K562 (cell line): Measurements from ENCODE around the gene SAPCD1. TPM values are rescaled to one million over a fixed set of nuclear protein-coding genes. Genes with fewer than 3 reads are reported as not detected.

Experiments
- FOXA1 ChIP-seq: fragments of 450-650 bp; IDR thresholded peaks from 2 replicates; pipeline ENCODE4 v1.6.1; 2016; ENCODE audit warnings: mild to moderate bottlenecking, borderline replicate concordance
- FOXJ2 ChIP-seq: fragments of 200-800 bp; sonication (Bioruptor generic); IDR thresholded peaks from 2 replicates; pipeline ENCODE4 v1.6.1; 2016; ENCODE audit warnings: missing genetic modification characterization, missing compliant biosample characterization
- HNRNPL ChIP-seq: fragments of 200-400 bp; formaldehyde crosslinking; IDR thresholded peaks from 2 replicates; pipeline ENCODE4 v1.6.1; 2017; ENCODE audit warnings: low read depth, mild to moderate bottlenecking, low read length
- ILF3 ChIP-seq: fragments of 450-650 bp; IDR thresholded peaks from 2 replicates; pipeline ENCODE4 v1.6.1; 2018; ENCODE audit warnings: antibody characterized with exemption, mild to moderate bottlenecking, moderate library complexity, borderline replicate concordance
- MNT ChIP-seq, 2 experiments: fragments of 450-650 bp; conservative IDR thresholded peaks; 2 replicates each; pipeline ENCODE4 v1.6.1; 2017; ENCODE audit warnings: mild to moderate bottlenecking in 2 of 2, moderate library complexity in 2 of 2
- SMARCC2 ChIP-seq: fragments of 450-650 bp; IDR thresholded peaks from 2 replicates; pipeline ENCODE4 v1.6.1; 2017; ENCODE audit warnings: antibody characterized with exemption, moderate library complexity, mild to moderate bottlenecking, low read depth
- THAP12 ChIP-seq: fragments of 250-450 bp; sonication (Bioruptor Pico); IDR thresholded peaks from 2 replicates; pipeline ENCODE4 v1.9.0; 2021; ENCODE audit warnings: mild to moderate bottlenecking, inconsistent platforms
- ZBTB9 ChIP-seq: fragments of 450-650 bp; formaldehyde crosslinking; IDR thresholded peaks from 2 replicates; pipeline ENCODE4 v1.4.0; 2020; ENCODE audit warnings: mild to moderate bottlenecking, moderate library complexity
- ZNF318 ChIP-seq, 2 experiments: fragments of 450-650 bp; IDR thresholded peaks; 2 replicates each; pipeline ENCODE4 v1.6.1; 2016; ENCODE audit warnings: mild to moderate bottlenecking in 2 of 2, borderline replicate concordance in 1 of 2, low read depth in 1 of 2, moderate library complexity in 1 of 2
- ZNF354B ChIP-seq: fragments of 250-450 bp; sonication (Bioruptor Pico); IDR thresholded peaks from 2 replicates; pipeline ENCODE4 v1.4.0; 2020
- polyA plus RNA-seq, 8 experiments: library from polyadenylated mRNA; depleted of rRNA in 4 of 8; stranded (reverse) in 5 of 8; unstranded in 3 of 8; fragments of >200 nt; fragmentation: Nextera tagmentation in 2 of 8; fragmentation: Illumina TruSeq in 1 of 8; extraction: Ambion mirVana in 2 of 8; extraction: Trizol in 1 of 8; gene quantifications; 2 replicates each; pipeline versions ENCODE4 v1.2.1 to v1.2.3, GENCODE V29; 2011 to 2014; ENCODE audit warnings: inconsistent platforms in 1 of 8, missing spikeins in 1 of 8
- total RNA-seq, 7 experiments: library from RNA; depleted of rRNA in 6 of 7; stranded (reverse); fragments of >200 nt in 6 of 7; fragmentation: Illumina TruSeq in 2 of 7; extraction: Trizol in 2 of 7; gene quantifications; 2 replicates each; pipeline versions ENCODE4 v1.2.1 to v1.2.3, GENCODE V29; 2011 to 2021; ENCODE audit warnings: low replicate concordance in 1 of 7

The SAPCD1 gene
- total and polyA plus RNA-seq, 9 of the 15 experiments (the other 6 are each of a cell fraction or from before 2014, with no cell fraction given) = 2.6 to 30.2 (median 7.4) TPM

GRCh38 chr6:31775633-31776484 is 13.4 kb downstream of the SAPCD1 start (continued):
- TF ChIP-seq THAP12 (CRISPR knock-in tag) = no peak
- no peak for TF ChIP-seq SMARCC2
- TF ChIP-seq ZBTB9 (CRISPR knock-in tag) = no peak
- no peak for TF ChIP-seq ILF3
- TF ChIP-seq FOXA1 = no peak
- TF ChIP-seq ZNF318 (IDR thresholded peaks at IDR 0.05; ENCODE audit: borderline replicate concordance in 1 of 2, low read depth in 1 of 2) = no peak
- no peak for TF ChIP-seq FOXJ2 (tag)
- no peak for TF ChIP-seq ZNF354B
- TF ChIP-seq HNRNPL = no peak
- no peak for TF ChIP-seq MNT (conservative IDR thresholded peaks at IDR 0.05)
